SK-MEL-5 (cell line): ENCODE data around the gene PRKCA. TPM values are rescaled to one million over a fixed set of nuclear protein-coding genes. Genes with fewer than 3 reads are reported as not detected.

Experiments
- DNase-seq: peaks from one replicate; pipeline ENCODE4 v3.0.0-alpha.2; 2016; ENCODE audit warnings: low read depth, low spot score
- in situ Hi-C: cut with HindIII; loops from 2 replicates; pipeline ENCODE4 v1.10.0; 2016; ENCODE audit warnings: low sequenced_read_pairs, high pct_unique_total_duplicates, low pct_unique_long_range_greater_than_20kb
- total RNA-seq: library from RNA; depleted of rRNA; stranded (reverse); fragments of >200 nt; shearing (Covaris generic); gene quantifications from 2 replicates; pipeline ENCODE4 v1.2.3, GENCODE V29; 2014

PRKCA gene
- total RNA-seq, 1 experiment from 2014 or later = 7.3 TPM

DNA sequence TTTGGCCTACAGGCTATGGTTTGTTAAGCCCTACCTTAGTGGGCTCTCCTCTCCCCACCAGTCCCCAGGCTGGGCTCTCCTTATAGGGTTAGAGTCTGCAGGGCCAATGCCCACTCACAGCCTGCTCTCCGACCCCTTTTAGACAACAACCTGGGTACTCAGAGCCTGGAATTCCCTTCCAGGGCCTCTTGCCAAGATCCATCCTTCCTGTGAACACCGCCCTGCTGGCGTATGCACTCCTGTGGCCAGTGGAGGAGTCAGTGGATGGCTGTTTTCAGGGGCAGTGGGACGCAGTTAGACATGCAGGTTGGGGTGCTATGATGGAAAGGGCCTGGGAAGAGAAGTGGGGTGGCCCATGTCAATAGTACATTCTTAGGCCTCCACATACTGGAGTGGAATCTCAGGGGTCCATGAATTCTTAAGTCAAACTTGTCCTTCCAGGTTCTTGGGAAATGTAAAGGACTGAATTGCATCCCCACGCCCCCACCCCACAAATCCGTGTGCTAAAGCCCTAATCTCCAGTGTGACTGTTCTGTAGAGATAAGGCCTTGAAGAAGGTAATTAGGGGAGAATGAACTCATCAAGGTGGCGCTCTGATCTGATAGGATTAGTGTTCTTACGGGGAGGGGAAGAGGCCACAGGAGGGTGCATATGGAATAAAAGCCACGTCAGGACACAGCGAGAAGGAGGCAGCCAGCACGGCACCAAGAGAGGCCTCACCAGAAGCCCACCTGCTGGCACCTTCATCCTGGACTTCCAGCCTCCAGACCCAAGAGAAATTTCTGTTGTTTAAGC, 450.9 kb downstream of the PRKCA start:
- DNase-seq = no peak
- in situ Hi-C loops = no loop called here

- in situ Hi-C loops = no loop called here
- no peak for DNase-seq
Measured at GRCh38 chr17:66755101-66755943, 452.9 kb downstream of the PRKCA start.

- in situ Hi-C loops = no loop called here
- no peak for DNase-seq
Measured at GRCh38 chr17:66755944-66756290, 453.5 kb downstream of the PRKCA start.

DNA sequence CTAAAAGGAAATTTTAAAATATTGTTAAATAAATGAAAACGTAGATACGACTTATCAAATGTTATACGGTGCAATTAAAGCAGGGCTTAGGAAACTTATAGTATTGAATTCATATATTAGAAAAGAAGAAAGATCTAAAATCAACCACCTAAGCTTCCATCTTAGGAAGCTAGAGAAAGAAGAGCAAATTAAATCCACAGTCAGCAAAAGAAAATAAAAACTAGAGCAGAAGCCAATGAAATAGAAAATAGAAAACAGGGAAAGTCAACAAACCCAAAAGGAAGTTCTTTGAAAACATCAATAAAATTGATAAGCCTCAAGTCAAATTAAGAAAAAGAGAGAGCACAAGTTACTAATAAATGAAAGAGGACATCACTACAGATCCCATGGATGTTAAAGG, 457.9 kb downstream of the PRKCA start:
- in situ Hi-C loops = no loop called here
- no peak for DNase-seq

- in situ Hi-C loops = no loop called here
- DNase-seq = no peak
Measured at GRCh38 chr17:66762276-66762675, 459.9 kb downstream of the PRKCA start.

- DNase-seq = no peak
- in situ Hi-C loops = no loop called here
Measured at GRCh38 chr17:66763056-66763455, 460.6 kb downstream of the PRKCA start.

GRCh38 chr17:66764506-66764905, 462.1 kb downstream of the PRKCA start:
- in situ Hi-C loops = no loop called here
- DNase-seq = no peak

DNA sequence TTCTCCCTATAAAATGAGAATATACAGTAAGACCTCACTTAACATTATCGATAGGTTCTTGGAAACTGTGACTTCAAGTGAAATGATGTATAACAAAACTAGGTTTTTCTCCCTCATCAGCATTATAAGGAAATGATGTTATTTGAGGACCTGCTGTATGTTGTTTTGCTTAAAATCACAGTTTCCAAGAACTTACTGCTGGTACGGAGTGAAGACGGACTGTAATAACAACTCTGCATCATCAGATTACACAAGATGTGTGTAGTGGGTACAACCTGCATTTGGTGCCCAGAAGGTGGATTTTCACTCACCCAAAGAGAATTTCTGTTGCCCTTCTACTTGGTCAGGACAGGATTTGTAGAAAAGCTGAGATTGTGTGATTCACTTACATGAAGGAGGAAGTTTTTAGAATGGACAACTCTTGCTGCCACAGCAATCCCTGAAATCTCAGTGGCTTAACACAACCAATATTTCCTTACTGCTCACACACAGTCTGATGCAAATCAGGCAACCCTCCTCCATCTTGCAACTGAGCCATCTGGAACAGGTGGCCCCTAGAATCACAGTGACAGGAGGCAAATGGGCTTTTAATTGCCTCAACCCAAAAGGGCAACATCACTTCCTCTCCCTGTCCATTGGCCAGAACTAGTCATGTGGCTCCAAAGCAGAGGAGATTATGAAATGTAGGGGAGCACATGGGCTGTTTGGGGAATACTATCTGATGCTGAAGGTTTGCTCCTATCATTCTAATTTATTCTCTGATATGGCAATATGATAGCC, 464.9 kb downstream of the PRKCA start:
- in situ Hi-C loops = no loop called here
- no peak for DNase-seq

DNA sequence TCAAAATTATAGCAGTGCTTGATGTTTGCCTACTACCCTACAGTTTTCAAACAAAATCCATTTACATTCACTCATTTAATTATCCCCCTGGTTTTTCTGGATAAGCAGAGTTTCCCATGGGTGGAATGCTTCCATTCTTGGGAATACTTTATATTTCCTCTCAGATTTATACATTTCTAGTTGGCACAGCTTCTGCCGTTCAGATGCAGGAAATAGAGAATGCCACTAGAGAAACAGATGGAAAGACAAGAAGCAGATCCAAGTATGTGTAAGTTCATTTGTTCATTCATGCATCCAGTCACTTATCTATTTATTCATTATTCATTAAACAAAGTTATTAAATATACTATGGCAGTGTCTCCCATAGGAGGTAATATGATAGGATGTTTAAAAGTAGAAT, 467.5 kb downstream of the PRKCA start:
- DNase-seq = no peak
- in situ Hi-C loops = no loop called here

- no peak for DNase-seq
- in situ Hi-C loops = no loop called here
Measured at GRCh38 chr17:66772148-66772812, 469.9 kb downstream of the PRKCA start.

DNA sequence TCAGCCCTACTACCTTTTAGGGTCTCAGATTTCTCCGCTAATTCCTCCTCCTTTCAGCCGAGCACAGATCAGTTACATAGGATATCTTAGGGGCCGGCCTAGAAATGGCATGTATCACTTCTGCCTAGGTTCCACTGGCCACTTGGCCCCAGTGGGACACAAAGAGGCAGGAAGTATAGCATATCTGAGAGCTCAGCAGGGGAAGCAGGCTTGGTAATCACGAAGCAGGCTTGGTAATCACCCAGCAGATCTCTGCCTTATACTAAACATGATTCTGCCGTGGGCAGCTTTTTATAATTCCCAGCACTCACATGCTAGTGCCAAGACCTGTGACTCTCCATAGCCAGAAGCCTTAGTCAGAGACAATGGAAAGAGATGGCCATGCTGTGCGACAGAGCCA, 472.9 kb downstream of the PRKCA start:
- no peak for DNase-seq
- in situ Hi-C loops = no loop called here

GRCh38 chr17:66775881-66776400, 473.5 kb downstream of the PRKCA start:
- peak; percentile 25 for DNase-seq
- in situ Hi-C loops = no loop called here

DNA sequence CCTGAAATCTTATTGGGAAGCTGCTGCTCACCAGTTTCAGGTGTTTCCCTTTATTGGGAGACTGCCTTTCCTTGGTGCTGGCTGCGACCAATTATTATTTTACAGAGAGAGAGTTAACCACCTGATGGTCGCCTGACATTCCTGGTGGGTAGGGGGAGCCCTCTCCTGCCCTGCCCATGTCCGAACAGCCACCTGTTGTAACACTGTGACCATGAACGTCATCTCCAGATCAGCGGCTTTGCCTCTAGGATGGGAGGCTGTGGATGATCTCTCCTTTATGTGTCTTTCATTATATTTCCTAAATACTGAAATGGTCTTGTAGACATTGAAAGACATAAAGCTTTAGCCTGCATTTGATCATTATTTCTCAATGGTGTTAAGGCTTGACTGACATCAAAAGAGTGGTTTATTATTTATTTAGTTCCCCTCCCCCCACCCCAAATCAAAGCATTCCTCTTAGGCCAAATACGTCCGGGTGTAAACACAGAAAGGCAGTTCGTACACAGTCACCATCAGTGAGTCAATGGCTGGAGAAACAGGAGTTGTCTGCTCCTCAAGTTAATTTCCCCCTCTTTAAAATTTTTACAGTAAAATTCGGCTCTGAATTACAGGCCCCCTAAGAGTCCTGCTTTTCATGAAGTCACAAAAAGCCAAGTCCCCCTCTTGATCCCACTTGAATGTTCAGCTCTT, 474.7 kb downstream of the PRKCA start:
- no peak for DNase-seq
- in situ Hi-C loops = no loop called here

GRCh38 chr17:66777689-66778225, 475.3 kb downstream of the PRKCA start:
- DNase-seq = no peak
- in situ Hi-C loops = no loop called here

- in situ Hi-C loops = no loop called here
Measured at GRCh38 chr17:66778531-66779236, 476.3 kb downstream of the PRKCA start.

GRCh38 chr17:66779237-66779606, 476.8 kb downstream of the PRKCA start:
- in situ Hi-C loops = no loop called here
- no peak for DNase-seq

More at GRCh38 chr17:66778531-66779236, 476.3 kb downstream of the PRKCA start:
- DNase-seq = no peak
